Measurements from ENCODE around the gene PLAAT5. TPM values are rescaled to one million over a fixed set of nuclear protein-coding genes. Genes with fewer than 3 reads are reported as not detected.

PLAAT5 gene
- total and polyA plus RNA-seq, 2 of the 13 experiments (the other 11 are each of a cell fraction or from before 2014, with no cell fraction given) = not detected

- TF ChIP-seq USF2 (IDR thresholded peaks at IDR 0.05; ENCODE audit: low read depth, low read length) = no peak
- TF ChIP-seq USF2 (CRISPR knock-in tag; IDR thresholded peaks at IDR 0.05; ENCODE audit: borderline replicate concordance) = no peak
- TF ChIP-seq ZNF841 (CRISPR knock-in tag; IDR thresholded peaks at IDR 0.05; ENCODE audit: borderline replicate concordance) = no peak
- no peak for TF ChIP-seq E2F1 (CRISPR knock-in tag; IDR thresholded peaks at IDR 0.05)
- TF ChIP-seq U2AF1 (optimal IDR thresholded peaks at IDR 0.05; ENCODE audit: low read depth, low read length) = no peak
- TF ChIP-seq BRD4 (CRISPR knock-in tag; IDR thresholded peaks at IDR 0.05) = no peak
- TF ChIP-seq DMAP1 (CRISPR knock-in tag; IDR thresholded peaks at IDR 0.05) = no peak
- TF ChIP-seq ZNF605 (CRISPR knock-in tag; IDR thresholded peaks at IDR 0.05) = no peak
- no peak for TF ChIP-seq CREB3 (CRISPR knock-in tag; IDR thresholded peaks at IDR 0.05)
- no peak for TF ChIP-seq AFF4 (CRISPR knock-in tag; IDR thresholded peaks at IDR 0.05)
- no peak for TF ChIP-seq ZNF709 (CRISPR knock-in tag; IDR thresholded peaks at IDR 0.05)
These were observed 43.1 kb upstream of the PLAAT5 start (continued) for GRCh38 chr11:63534076-63534475.

Data from HepG2 (cell line).